ENCODE measurements around the gene ZFYVE27. TPM values are rescaled to one million over a fixed set of nuclear protein-coding genes. Genes with fewer than 3 reads are reported as not detected.
A peak's percentile ranks its signal among the peaks of the same experiment; 100 is the strongest.

Gene ZFYVE27
- polyA plus RNA-seq, 1 donor from 2014 or later, result 135 TPM

DNA sequence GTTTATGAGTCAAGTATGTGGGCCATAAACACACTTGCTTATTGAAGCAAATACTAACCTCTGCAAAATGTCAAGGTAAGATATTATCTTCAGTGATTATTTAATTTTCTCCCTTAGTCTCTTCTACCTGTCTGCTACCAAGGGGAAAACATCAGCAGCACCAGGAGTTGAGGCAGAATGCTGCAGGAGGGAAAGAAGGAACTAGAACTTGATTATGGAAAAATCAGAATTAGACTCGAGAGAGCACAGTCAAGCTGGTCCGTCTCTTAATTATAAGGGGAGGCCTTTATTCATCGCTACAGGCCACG, 4.9 kb upstream of the ZFYVE27 start:
- Histone ChIP-seq H3K79me2 (replicated peaks; ENCODE audit: insufficient read depth, low read length) (no peaks in the 10 kb centered on the region), H3F3A (ENCODE audit: insufficient read depth, low read length, poor library complexity, severe bottlenecking) (no peaks in the 10 kb centered on the region), H3K9me2 (ENCODE audit: insufficient read depth, low read length) (no peaks in the 10 kb centered on the region), H3K4me2 (ENCODE audit: low read length) (no peak overlapping the region), H3K27ac (ENCODE audit: low read length) (no peak overlapping the region), H3K27me3 (ENCODE audit: insufficient read depth, low read depth, low read length) (no peaks in the 10 kb centered on the region), H3K9me3 (ENCODE audit: low read length) (no peaks in the 10 kb centered on the region), H4K20me1 (ENCODE audit: insufficient read depth) (no peaks in the 10 kb centered on the region), H3K36me3 (ENCODE audit: insufficient read depth, low read length) (no peaks in the 10 kb centered on the region), H3K4me3 (ENCODE audit: low read length) (no peak overlapping the region), H3K9ac (ENCODE audit: low read length) (no peak overlapping the region), H2AFZ (ENCODE audit: low read depth, low read length) (no peak overlapping the region)
- TF ChIP-seq MXI1 (conservative IDR thresholded peaks at IDR 0.05; ENCODE audit: poor library complexity, severe bottlenecking) (no peak), SMC3 (conservative IDR thresholded peaks at IDR 0.05; ENCODE audit: poor library complexity) (peak; percentile 9)

DNA sequence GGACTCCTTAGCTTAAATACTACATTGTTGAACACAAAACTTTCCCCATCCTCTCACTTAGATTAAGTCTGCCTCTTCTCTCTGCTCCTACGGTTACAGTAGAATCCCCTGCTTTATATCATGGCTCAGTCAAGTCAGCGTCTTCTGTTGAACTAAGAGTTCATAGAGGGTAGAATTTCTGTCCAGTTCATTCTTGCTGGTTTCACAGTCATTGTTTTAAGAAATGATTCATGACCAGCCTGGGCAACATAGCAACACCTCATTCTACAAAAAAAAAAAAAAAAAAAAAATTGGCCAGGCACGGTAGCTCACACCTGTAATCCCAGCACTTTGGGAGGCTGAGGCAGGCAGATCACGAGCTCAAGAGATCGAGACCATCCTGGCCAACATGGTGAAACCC, 3.7 kb upstream of the ZFYVE27 start:
- Histone ChIP-seq H3K9me3 (ENCODE audit: low read length) (no peaks in the 10 kb centered on the region), H3K36me3 (ENCODE audit: insufficient read depth, low read length) (no peaks in the 10 kb centered on the region), H4K20me1 (ENCODE audit: insufficient read depth) (no peaks in the 10 kb centered on the region), H3K9me2 (ENCODE audit: insufficient read depth, low read length) (no peaks in the 10 kb centered on the region), H3K79me2 (replicated peaks; ENCODE audit: insufficient read depth, low read length) (peaks cover 11% of the 10 kb centered on the region), H3K9ac (ENCODE audit: low read length) (no peak overlapping the region), H3K4me2 (ENCODE audit: low read length) (no peak overlapping the region), H3F3A (ENCODE audit: insufficient read depth, low read length, poor library complexity, severe bottlenecking) (no peaks in the 10 kb centered on the region), H2AFZ (ENCODE audit: low read depth, low read length) (no peak overlapping the region), H3K27ac (ENCODE audit: low read length) (no peak overlapping the region), H3K4me3 (ENCODE audit: low read length) (no peak overlapping the region), H3K27me3 (ENCODE audit: insufficient read depth, low read depth, low read length) (no peaks in the 10 kb centered on the region)
- TF ChIP-seq RAD21 (conservative IDR thresholded peaks at IDR 0.05) (no peak), TAF1 (IDR thresholded peaks at IDR 0.05; ENCODE audit: low read depth) (no peak), EP300 (conservative IDR thresholded peaks at IDR 0.05; ENCODE audit: poor library complexity, severe bottlenecking) (no peak), POLR2AphosphoS5 (IDR thresholded peaks at IDR 0.05) (no peak), EZH2 (IDR thresholded peaks at IDR 0.05; ENCODE audit: borderline replicate concordance, insufficient read depth, low read length, poor library complexity, severe bottlenecking) (no peak), MXI1 (conservative IDR thresholded peaks at IDR 0.05; ENCODE audit: poor library complexity, severe bottlenecking) (no peak), SMC3 (conservative IDR thresholded peaks at IDR 0.05; ENCODE audit: poor library complexity) (no peak)
- TF ChIP-seq, protein P1, sequence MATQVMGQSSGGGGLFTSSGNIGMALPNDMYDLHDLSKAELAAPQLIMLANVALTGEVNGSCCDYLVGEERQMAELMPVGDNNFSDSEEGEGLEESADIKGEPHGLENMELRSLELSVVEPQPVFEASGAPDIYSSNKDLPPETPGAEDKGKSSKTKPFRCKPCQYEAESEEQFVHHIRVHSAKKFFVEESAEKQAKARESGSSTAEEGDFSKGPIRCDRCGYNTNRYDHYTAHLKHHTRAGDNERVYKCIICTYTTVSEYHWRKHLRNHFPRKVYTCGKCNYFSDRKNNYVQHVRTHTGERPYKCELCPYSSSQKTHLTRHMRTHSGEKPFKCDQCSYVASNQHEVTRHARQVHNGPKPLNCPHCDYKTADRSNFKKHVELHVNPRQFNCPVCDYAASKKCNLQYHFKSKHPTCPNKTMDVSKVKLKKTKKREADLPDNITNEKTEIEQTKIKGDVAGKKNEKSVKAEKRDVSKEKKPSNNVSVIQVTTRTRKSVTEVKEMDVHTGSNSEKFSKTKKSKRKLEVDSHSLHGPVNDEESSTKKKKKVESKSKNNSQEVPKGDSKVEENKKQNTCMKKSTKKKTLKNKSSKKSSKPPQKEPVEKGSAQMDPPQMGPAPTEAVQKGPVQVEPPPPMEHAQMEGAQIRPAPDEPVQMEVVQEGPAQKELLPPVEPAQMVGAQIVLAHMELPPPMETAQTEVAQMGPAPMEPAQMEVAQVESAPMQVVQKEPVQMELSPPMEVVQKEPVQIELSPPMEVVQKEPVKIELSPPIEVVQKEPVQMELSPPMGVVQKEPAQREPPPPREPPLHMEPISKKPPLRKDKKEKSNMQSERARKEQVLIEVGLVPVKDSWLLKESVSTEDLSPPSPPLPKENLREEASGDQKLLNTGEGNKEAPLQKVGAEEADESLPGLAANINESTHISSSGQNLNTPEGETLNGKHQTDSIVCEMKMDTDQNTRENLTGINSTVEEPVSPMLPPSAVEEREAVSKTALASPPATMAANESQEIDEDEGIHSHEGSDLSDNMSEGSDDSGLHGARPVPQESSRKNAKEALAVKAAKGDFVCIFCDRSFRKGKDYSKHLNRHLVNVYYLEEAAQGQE (IDR thresholded peaks at IDR 0.05; ENCODE audit: borderline replicate concordance), result no peak
- TF ChIP-seq, protein P2, sequence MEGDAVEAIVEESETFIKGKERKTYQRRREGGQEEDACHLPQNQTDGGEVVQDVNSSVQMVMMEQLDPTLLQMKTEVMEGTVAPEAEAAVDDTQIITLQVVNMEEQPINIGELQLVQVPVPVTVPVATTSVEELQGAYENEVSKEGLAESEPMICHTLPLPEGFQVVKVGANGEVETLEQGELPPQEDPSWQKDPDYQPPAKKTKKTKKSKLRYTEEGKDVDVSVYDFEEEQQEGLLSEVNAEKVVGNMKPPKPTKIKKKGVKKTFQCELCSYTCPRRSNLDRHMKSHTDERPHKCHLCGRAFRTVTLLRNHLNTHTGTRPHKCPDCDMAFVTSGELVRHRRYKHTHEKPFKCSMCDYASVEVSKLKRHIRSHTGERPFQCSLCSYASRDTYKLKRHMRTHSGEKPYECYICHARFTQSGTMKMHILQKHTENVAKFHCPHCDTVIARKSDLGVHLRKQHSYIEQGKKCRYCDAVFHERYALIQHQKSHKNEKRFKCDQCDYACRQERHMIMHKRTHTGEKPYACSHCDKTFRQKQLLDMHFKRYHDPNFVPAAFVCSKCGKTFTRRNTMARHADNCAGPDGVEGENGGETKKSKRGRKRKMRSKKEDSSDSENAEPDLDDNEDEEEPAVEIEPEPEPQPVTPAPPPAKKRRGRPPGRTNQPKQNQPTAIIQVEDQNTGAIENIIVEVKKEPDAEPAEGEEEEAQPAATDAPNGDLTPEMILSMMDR (IDR thresholded peaks at IDR 0.05; ENCODE audit: poor library complexity, severe bottlenecking), result no peak

DNA sequence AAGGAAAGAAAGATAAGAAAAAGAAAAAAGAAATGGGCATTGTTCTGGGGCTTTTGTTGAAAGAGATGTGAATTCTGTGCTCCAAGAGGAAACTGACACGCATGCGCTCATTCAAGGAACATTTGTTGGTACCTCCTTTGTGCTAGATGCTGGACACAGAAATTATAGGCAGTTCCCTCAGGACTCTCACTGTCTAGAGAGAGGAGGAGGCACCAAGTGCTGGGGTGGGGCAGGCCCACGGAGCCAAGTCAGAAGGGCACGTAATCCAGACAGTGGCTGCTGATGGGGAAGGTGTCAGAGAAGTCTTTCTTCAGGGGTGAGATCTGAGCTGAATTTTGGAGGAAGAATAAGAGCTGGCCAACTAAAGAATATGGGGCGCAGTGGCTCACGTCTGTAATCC, 2.9 kb upstream of the ZFYVE27 start:
- H3F3A ChIP-seq (ENCODE audit: insufficient read depth, low read length, poor library complexity, severe bottlenecking), result no peaks in the 10 kb centered on the region
- TF ChIP-seq MXI1 (conservative IDR thresholded peaks at IDR 0.05; ENCODE audit: poor library complexity, severe bottlenecking) (no peak), EP300 (conservative IDR thresholded peaks at IDR 0.05; ENCODE audit: poor library complexity, severe bottlenecking) (no peak), SMC3 (conservative IDR thresholded peaks at IDR 0.05; ENCODE audit: poor library complexity) (no peak), TAF1 (IDR thresholded peaks at IDR 0.05; ENCODE audit: low read depth) (no peak), EZH2 (IDR thresholded peaks at IDR 0.05; ENCODE audit: borderline replicate concordance, insufficient read depth, low read length, poor library complexity, severe bottlenecking) (no peak), RAD21 (conservative IDR thresholded peaks at IDR 0.05) (no peak), POLR2AphosphoS5 (IDR thresholded peaks at IDR 0.05) (no peak)
- TF ChIP-seq, protein P2 (IDR thresholded peaks at IDR 0.05; ENCODE audit: poor library complexity, severe bottlenecking), result no peak
- H3K27ac ChIP-seq (ENCODE audit: low read length), result no peak overlapping the region

More for the DNA sequence above, 2.9 kb upstream of the ZFYVE27 start:
- H3K4me2 ChIP-seq (ENCODE audit: low read length), result no peak overlapping the region
- no peaks in the 10 kb centered on the region for H3K9me2 ChIP-seq (ENCODE audit: insufficient read depth, low read length)
- H3K27me3 ChIP-seq (ENCODE audit: insufficient read depth, low read depth, low read length), result no peaks in the 10 kb centered on the region
- H3K9me3 ChIP-seq (ENCODE audit: low read length), result no peaks in the 10 kb centered on the region
- H3K9ac ChIP-seq (ENCODE audit: low read length), result no peak overlapping the region
- peaks cover 19% of the 10 kb centered on the region for H3K79me2 ChIP-seq (replicated peaks; ENCODE audit: insufficient read depth, low read length)
- H3K36me3 ChIP-seq (ENCODE audit: insufficient read depth, low read length), result no peaks in the 10 kb centered on the region
- no peak overlapping the region for H3K4me3 ChIP-seq (ENCODE audit: low read length)
- no peaks in the 10 kb centered on the region for H4K20me1 ChIP-seq (ENCODE audit: insufficient read depth)
- H2AFZ ChIP-seq (ENCODE audit: low read depth, low read length), result no peak overlapping the region

Data from neural cell (in vitro differentiated cells).